Mammary epithelial cell (primary cell): ENCODE measurements around the gene UBC.

Source experiments
- CTCF ChIP-seq, 2 donors: IDR thresholded peaks in 1 of 2; conservative IDR thresholded peaks in 1 of 2; 2 replicates each; pipeline ENCODE4 v1.5.1; 2011 to 2012; ENCODE audit warnings: inconsistent platforms in 2 of 2, low read length in 2 of 2, mild to moderate bottlenecking in 2 of 2, control low read depth in 1 of 2, low read depth in 1 of 2; ENCODE audit not compliant: insufficient read depth in 1 of 2; ENCODE audit errors: extremely low read depth in 1 of 2
- EZH2 ChIP-seq: IDR thresholded peaks from 2 replicates; pipeline ENCODE4 v1.6.1; 2012; ENCODE audit warnings: low read length, inconsistent platforms, borderline replicate concordance

DNA sequence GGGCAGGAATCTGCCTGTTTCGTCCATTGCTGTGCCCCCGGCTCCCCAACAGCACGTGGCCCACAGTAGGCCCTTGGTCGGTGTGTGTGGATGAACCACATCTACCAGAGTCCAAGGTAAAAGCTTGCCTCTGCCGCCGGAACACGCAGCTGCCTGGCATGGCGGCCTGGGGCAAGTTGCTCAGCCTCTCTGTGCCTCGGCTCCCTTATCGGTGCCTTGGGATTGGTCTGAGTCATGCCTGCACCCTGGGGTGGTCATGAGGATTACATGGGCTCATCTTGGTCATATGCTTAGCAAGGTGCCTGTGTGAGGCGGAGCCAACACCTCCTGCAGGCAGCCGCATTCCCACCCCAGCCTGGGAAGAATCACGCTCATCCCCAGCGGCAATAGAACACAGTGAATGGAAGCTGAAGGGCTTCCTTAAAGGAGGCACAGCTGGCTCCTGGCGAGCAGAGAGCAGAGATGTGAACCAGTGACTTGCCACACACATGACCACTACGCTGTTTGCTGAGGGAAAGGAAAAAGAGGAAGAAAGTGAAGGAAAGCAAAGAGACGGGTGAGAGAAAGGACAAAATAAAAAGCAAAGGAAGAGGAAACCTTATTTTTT, 45.3 kb downstream of the UBC start:
- TF ChIP-seq CTCF (conservative IDR thresholded peaks at IDR 0.05 in 1 of 2, IDR thresholded peaks at IDR 0.05 in 1 of 2; ENCODE audit: extremely low read depth in 1 of 2, insufficient read depth in 1 of 2, low read depth in 1 of 2, low read length in 2 of 2) (no peak), EZH2 (no peak)
